Type B pancreatic cell (in vitro differentiated cells): ENCODE results near the gene MVB12B. TPM values are rescaled to one million over a fixed set of nuclear protein-coding genes. Genes with fewer than 3 reads are reported as not detected.

Source experiments
- DNase-seq: peaks from one replicate; pipeline ENCODE4 v3.0.0; 2021; ENCODE audit warnings: mixed read lengths; ENCODE audit not compliant: unreplicated experiment; ENCODE audit errors: extremely low spot score
- H3K27ac Mint-ChIP-seq: 2 replicates; pipeline ENCODE4 v1.8.0; 2021; ENCODE audit warnings: mild to moderate bottlenecking, mixed read lengths
- H3K27me3 Mint-ChIP-seq: 2 replicates; pipeline ENCODE4 v1.8.0; 2021; ENCODE audit warnings: mixed read lengths
- H3K36me3 Mint-ChIP-seq: 2 replicates; pipeline ENCODE4 v1.8.0; 2021; ENCODE audit warnings: mixed read lengths
- H3K4me1 Mint-ChIP-seq: one replicate; pipeline ENCODE4 v1.8.0; 2021; ENCODE audit warnings: mixed read lengths; ENCODE audit not compliant: unreplicated experiment
- H3K4me3 Mint-ChIP-seq: 2 replicates; pipeline ENCODE4 v1.8.0; 2021; ENCODE audit warnings: mild to moderate bottlenecking, mixed read lengths
- H3K9me3 Mint-ChIP-seq: 2 replicates; pipeline ENCODE4 v1.8.0; 2021; ENCODE audit warnings: mixed read lengths
- CTCF ChIP-seq: fragments of 200-600 bp; sonication (generic); conservative IDR thresholded peaks from 2 replicates; pipeline ENCODE4 v1.5.0; 2021; ENCODE audit warnings: antibody characterized with exemption, mild to moderate bottlenecking
- total RNA-seq: library from RNA; stranded (reverse); gene quantifications from 2 replicates; pipeline ENCODE4 v1.2.1, GENCODE V29; 2021; ENCODE audit warnings: low replicate concordance

Gene MVB12B
- total RNA-seq, 1 donor from 2014 or later = 26.1 TPM

- H3K9me3 Mint-ChIP-seq = no peaks in the 10 kb centered on the region
- TF ChIP-seq CTCF = no peak
- H3K27ac Mint-ChIP-seq = no peak overlapping the region
- H3K4me3 Mint-ChIP-seq = no peak overlapping the region
- peaks cover 7% of the 10 kb centered on the region for H3K36me3 Mint-ChIP-seq
- peaks cover 42% of the 10 kb centered on the region for H3K4me1 Mint-ChIP-seq
- no peak for DNase-seq
- H3K27me3 Mint-ChIP-seq = no peaks in the 10 kb centered on the region
These were observed 126.7 kb downstream of the MVB12B start for GRCh38 chr9:126453156-126453963.

- no peak for DNase-seq
- Mint-ChIP-seq H3K4me3 (no peak overlapping the region), H3K27ac (no peak overlapping the region), H3K27me3 (no peaks in the 10 kb centered on the region), H3K4me1 (peaks cover 42% of the 10 kb centered on the region), H3K9me3 (no peaks in the 10 kb centered on the region), H3K36me3 (peaks cover 5% of the 10 kb centered on the region)
- no peak for TF ChIP-seq CTCF
These were observed 127.6 kb downstream of the MVB12B start for GRCh38 chr9:126454215-126454614.

GRCh38 chr9:126454795-126455194 is 128.2 kb downstream of the MVB12B start:
- TF ChIP-seq CTCF = no peak
- Mint-ChIP-seq H3K27ac (no peak overlapping the region), H3K36me3 (peaks cover 5% of the 10 kb centered on the region), H3K4me3 (no peak overlapping the region), H3K27me3 (no peaks in the 10 kb centered on the region), H3K9me3 (no peaks in the 10 kb centered on the region), H3K4me1 (peaks cover 38% of the 10 kb centered on the region)
- DNase-seq = no peak

- no peak for DNase-seq
- Mint-ChIP-seq H3K27me3 (no peaks in the 10 kb centered on the region), H3K36me3 (peaks cover 5% of the 10 kb centered on the region), H3K27ac (no peak overlapping the region), H3K9me3 (no peaks in the 10 kb centered on the region), H3K4me1 (peaks cover 19% of the 10 kb centered on the region), H3K4me3 (no peak overlapping the region)
- TF ChIP-seq CTCF = no peak
These were observed 130.0 kb downstream of the MVB12B start for GRCh38 chr9:126456441-126457174.

- Mint-ChIP-seq H3K27me3 (no peaks in the 10 kb centered on the region), H3K4me1 (peaks cover 16% of the 10 kb centered on the region), H3K36me3 (peaks cover 5% of the 10 kb centered on the region), H3K4me3 (no peak overlapping the region), H3K9me3 (no peaks in the 10 kb centered on the region), H3K27ac (no peak overlapping the region)
- DNase-seq = no peak
- no peak for TF ChIP-seq CTCF
These were observed 130.5 kb downstream of the MVB12B start for GRCh38 chr9:126457175-126457547.
